ENCODE measurements around the gene DNMT3B.

DNA sequence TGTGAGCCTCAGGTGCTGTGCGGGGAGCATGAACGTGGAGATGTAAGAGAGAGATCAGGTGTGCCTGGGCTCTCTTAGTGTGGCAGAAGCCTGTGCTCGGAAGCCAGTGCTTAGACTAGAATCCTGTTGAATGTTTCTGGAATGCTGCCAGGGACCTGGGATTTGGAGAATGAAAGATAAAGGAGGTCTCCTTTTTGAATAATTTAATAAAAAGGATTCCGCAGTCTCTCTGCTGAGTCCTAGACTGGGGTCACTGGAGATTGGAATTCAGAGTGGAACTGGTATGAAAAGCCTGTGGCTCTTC lies 77.7 kb downstream of the DNMT3B start:
- TF ChIP-seq, protein P1, sequence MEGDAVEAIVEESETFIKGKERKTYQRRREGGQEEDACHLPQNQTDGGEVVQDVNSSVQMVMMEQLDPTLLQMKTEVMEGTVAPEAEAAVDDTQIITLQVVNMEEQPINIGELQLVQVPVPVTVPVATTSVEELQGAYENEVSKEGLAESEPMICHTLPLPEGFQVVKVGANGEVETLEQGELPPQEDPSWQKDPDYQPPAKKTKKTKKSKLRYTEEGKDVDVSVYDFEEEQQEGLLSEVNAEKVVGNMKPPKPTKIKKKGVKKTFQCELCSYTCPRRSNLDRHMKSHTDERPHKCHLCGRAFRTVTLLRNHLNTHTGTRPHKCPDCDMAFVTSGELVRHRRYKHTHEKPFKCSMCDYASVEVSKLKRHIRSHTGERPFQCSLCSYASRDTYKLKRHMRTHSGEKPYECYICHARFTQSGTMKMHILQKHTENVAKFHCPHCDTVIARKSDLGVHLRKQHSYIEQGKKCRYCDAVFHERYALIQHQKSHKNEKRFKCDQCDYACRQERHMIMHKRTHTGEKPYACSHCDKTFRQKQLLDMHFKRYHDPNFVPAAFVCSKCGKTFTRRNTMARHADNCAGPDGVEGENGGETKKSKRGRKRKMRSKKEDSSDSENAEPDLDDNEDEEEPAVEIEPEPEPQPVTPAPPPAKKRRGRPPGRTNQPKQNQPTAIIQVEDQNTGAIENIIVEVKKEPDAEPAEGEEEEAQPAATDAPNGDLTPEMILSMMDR (IDR thresholded peaks at IDR 0.05) = no peak
- TF ChIP-seq POLR2AphosphoS5 (IDR thresholded peaks at IDR 0.05) (no peak), POLR2A (IDR thresholded peaks at IDR 0.05) (no peak), EP300 (IDR thresholded peaks at IDR 0.05) (no peak)
